ENCODE measurements around the gene MYRIP. TPM values are rescaled to one million over a fixed set of nuclear protein-coding genes. Genes with fewer than 3 reads are reported as not detected.

MYRIP gene
- total RNA-seq, 1 donor: not detected

GRCh38 chr3:39849992-39850715 lies 40.7 kb downstream of the MYRIP start:
- TF ChIP-seq, protein P1, sequence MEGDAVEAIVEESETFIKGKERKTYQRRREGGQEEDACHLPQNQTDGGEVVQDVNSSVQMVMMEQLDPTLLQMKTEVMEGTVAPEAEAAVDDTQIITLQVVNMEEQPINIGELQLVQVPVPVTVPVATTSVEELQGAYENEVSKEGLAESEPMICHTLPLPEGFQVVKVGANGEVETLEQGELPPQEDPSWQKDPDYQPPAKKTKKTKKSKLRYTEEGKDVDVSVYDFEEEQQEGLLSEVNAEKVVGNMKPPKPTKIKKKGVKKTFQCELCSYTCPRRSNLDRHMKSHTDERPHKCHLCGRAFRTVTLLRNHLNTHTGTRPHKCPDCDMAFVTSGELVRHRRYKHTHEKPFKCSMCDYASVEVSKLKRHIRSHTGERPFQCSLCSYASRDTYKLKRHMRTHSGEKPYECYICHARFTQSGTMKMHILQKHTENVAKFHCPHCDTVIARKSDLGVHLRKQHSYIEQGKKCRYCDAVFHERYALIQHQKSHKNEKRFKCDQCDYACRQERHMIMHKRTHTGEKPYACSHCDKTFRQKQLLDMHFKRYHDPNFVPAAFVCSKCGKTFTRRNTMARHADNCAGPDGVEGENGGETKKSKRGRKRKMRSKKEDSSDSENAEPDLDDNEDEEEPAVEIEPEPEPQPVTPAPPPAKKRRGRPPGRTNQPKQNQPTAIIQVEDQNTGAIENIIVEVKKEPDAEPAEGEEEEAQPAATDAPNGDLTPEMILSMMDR (IDR thresholded peaks at IDR 0.05; ENCODE audit: insufficient read depth, low read depth, low read length): no peak
- DNase-seq (ENCODE audit: low read depth): no peak
- no peak overlapping the region for H3K4me3 ChIP-seq (ENCODE audit: low read depth, low read length)

DNA sequence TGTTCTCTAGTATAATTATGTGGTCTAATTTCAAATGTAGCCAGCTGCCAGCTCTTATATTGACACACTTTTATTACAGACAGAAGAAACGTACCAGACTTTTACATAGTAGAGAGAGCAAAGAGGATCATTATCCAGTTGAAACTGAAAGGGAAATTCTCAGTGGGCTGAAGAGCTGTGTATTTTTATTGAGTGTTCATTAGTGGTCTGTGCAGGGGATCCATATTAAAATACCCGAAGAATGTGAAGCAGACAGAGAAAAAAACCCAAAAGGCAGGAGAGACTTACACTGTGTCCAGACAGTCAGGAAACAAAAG lies 41.3 kb downstream of the MYRIP start:
- DNase-seq (ENCODE audit: low read depth): no peak
- TF ChIP-seq, protein P1 (IDR thresholded peaks at IDR 0.05; ENCODE audit: insufficient read depth, low read depth, low read length): no peak
- H3K4me3 ChIP-seq (ENCODE audit: low read depth, low read length): no peak overlapping the region

DNA sequence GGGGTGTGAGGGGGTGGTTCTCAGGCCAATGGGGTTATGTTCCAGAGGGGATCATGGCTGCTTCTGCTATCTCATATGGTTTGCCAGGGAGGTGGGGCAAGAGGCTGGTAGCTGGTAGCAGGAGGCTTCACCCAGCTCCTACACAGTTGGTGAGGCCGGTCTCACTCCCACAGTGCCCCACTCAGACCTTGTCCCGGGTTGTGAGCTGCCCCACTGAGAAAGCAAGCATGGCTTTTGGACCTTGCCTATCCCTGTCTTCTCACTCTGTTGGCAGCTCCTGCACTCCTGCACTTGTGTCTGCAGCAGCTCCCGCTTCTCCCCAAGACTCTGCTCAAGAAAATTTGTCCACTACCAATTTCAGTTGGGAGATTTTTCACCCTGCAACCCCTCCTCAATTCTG lies 46.1 kb downstream of the MYRIP start:
- TF ChIP-seq, protein P1 (IDR thresholded peaks at IDR 0.05; ENCODE audit: insufficient read depth, low read depth, low read length): no peak
- no peak for DNase-seq (ENCODE audit: low read depth)
- H3K4me3 ChIP-seq (ENCODE audit: low read depth, low read length): no peak overlapping the region

DNA sequence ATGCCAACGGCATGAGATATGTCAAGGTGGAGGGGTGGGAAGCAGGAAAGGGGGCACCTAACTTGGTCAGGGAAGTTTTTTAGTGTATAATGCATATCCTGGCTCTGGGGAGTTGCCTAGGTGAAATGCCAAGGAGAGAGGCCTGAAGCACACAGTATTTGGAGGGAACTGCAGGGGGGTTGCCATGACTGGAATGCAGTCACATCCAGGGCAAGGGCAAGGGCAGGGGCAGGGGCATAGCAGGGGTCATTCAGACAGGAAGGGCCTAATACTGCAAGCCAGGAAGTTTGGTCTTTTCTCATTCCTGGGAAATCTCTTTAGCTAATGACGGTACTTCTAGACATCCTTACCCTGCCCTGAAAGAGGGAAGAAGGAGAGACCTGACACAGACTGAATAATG lies 60.5 kb downstream of the MYRIP start:
- TF ChIP-seq, protein P1 (IDR thresholded peaks at IDR 0.05; ENCODE audit: insufficient read depth, low read depth, low read length): no peak
- no peak for DNase-seq (ENCODE audit: low read depth)
- no peak overlapping the region for H3K4me3 ChIP-seq (ENCODE audit: low read depth, low read length)

- DNase-seq (ENCODE audit: low read depth): no peak
- TF ChIP-seq, protein P1 (IDR thresholded peaks at IDR 0.05; ENCODE audit: insufficient read depth, low read depth, low read length): no peak
- H3K4me3 ChIP-seq (ENCODE audit: low read depth, low read length): no peak overlapping the region
Measured at GRCh38 chr3:39870706-39871105, 61.3 kb downstream of the MYRIP start.

DNA sequence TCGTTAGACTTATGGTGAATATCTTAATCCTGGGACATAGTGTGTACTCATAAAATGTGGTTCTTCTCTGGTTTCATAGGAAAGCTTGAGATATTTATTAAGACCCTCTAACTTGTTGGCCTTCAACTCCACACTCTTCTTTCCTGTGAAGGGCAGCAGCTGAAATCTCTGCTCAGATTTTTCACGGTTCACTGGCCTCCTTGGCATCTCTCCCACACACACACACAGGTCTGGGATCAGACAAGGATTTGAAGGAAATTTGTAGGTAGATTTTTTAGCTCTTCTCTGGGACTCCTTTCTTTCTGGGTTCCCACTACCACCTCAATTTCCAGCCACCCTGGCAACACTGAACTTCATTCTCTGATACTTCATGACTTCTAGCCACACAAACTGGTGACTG lies 70.2 kb downstream of the MYRIP start:
- H3K4me3 ChIP-seq (ENCODE audit: low read depth, low read length): no peak overlapping the region
- no peak for DNase-seq (ENCODE audit: low read depth)
- TF ChIP-seq, protein P1 (IDR thresholded peaks at IDR 0.05; ENCODE audit: insufficient read depth, low read depth, low read length): no peak

DNA sequence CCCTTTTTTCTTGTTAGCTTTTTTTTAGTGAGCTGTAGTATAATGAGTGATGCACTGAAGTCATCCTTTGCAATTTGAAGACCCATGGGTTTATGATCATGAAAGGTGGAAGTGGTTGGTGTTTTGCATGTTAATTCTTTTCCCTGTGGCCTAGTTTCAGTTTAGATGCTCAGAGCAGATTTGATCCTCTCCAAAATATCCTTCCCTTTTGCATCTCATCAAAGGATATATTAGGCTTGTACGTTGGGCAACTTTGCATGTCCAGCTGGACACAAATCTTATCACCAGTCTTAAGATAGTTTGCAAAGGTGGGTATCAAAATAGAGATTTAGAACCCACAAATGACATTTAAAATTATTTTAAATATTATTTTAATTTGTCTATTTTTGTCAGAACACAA lies 72.7 kb downstream of the MYRIP start:
- TF ChIP-seq, protein P1 (IDR thresholded peaks at IDR 0.05; ENCODE audit: insufficient read depth, low read depth, low read length): no peak
- no peak for DNase-seq (ENCODE audit: low read depth)
- H3K4me3 ChIP-seq (ENCODE audit: low read depth, low read length): no peak overlapping the region

Data from fibroblast of villous mesenchyme (primary cell).